T-helper 17 cell (primary cell): ENCODE measurements around the gene PARD3. TPM values are rescaled to one million over a fixed set of nuclear protein-coding genes. Genes with fewer than 3 reads are reported as not detected.

Experiments used
- ATAC-seq: fragments of 150-1000 bp; cut with Tn5 transposase; 2 replicates; pipeline ENCODE4 v1.10.0; 2021; ENCODE audit warnings: mild to moderate bottlenecking, moderate library complexity
- DNase-seq, 3 donors: peaks; one replicate each; pipeline versions ENCODE4 v3.0.0 to v3.0.0-alpha.2; 2020 to 2021
- H3K9me3 ChIP-seq: one replicate; pipeline ENCODE4 v1.7.0; 2013; ENCODE audit warnings: low read length, mild to moderate bottlenecking; ENCODE audit not compliant: control insufficient read depth, poor library complexity, severe bottlenecking
- H3K27ac Mint-ChIP-seq: one replicate; pipeline ENCODE4 v1.8.0; 2022; ENCODE audit warnings: mild to moderate bottlenecking, moderate library complexity, mixed read lengths
- H3K27me3 Mint-ChIP-seq: one replicate; pipeline ENCODE4 v1.8.0; 2022; ENCODE audit warnings: mixed read lengths
- H3K36me3 Mint-ChIP-seq: one replicate; pipeline ENCODE4 v1.8.0; 2022; ENCODE audit warnings: low read depth, mixed read lengths
- H3K4me1 Mint-ChIP-seq: one replicate; pipeline ENCODE4 v1.8.0; 2022; ENCODE audit warnings: mild to moderate bottlenecking, mixed read lengths
- H3K4me3 Mint-ChIP-seq: one replicate; pipeline ENCODE4 v1.8.0; 2022; ENCODE audit warnings: mild to moderate bottlenecking, moderate library complexity, mixed read lengths
- total RNA-seq, 4 donors: library from RNA in 2 of 4; stranded (reverse) in 2 of 4; gene quantifications; one replicate each; pipeline ENCODE4 v1.2.3 and lab custom pipeline; 2022 to 2026

The PARD3 gene
- total RNA-seq, 2 donors from 2014 or later, result 0.32 to 8.2 TPM

DNA sequence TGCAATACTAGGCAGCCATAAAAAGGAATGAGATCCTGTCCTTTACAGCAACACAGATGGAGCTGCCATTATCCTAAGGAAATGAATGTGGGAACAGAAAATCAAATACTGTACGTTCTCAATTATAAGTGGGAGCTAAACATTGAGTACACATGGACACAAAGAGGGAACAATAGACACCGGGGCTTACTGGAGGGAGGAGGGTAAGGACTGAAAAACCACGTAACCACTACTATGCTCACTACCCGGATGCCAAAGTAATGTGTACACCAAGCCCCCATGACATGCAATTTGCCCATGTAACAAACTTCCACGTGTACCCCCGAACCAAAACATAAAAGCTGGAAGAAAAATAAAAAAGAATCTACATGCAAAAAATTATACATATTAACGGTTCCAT is 587.0 kb downstream of the PARD3 start:
- DNase-seq (no peak), ATAC-seq (no peak)
- Mint-ChIP-seq H3K27me3 (peaks cover 30% of the 10 kb centered on the region), H3K4me3 (no peak overlapping the region), H3K4me1 (no peaks in the 10 kb centered on the region), H3K27ac (no peak overlapping the region), H3K36me3 (no peaks in the 10 kb centered on the region)
- H3K9me3 ChIP-seq, result no peaks in the 10 kb centered on the region

DNA sequence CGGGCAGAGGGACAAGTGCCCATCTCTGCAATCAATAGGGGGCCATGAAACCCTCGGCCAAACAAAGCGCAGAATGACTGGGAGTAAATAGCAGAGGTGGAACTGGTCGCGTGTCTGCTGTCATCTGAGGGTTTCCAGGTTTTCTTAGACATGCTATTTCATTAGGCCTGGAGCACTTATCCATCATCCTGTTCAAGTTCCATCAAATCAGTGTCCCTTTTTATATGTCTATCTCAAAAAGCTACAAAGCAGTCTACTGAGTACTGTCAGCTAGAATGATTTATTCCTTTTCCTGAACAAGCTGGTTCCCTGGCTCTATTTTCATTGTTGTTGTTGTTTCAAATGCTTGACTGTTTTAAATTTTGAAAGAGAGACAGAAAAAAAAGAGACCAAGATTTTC is 590.5 kb downstream of the PARD3 start:
- peaks cover 50% of the 10 kb centered on the region for H3K27me3 Mint-ChIP-seq
- no peak overlapping the region for H3K4me3 Mint-ChIP-seq
- no peaks in the 10 kb centered on the region for H3K9me3 ChIP-seq
- no peak for ATAC-seq
- H3K27ac Mint-ChIP-seq, result no peak overlapping the region
- H3K4me1 Mint-ChIP-seq, result peaks cover 4% of the 10 kb centered on the region
- no peaks in the 10 kb centered on the region for H3K36me3 Mint-ChIP-seq
- DNase-seq, result no peak

DNA sequence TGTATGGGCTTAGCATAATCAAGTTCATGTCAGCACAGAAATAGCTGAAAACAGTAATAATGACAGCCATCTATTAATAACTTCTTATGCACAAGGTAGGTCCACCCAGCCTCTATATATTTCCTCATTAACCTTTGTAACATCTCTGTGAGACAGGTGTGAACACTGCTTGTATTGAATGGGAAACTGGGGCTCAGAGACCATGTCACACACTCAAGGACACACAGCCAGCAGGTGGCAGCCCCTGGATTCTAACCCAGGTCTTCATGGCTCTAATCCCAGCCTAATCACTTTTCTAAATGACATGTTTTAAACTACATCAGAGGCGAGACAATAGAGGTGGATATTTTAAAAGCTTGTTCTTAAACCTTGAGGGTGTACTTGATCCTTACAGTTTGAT is 591.4 kb downstream of the PARD3 start:
- H3K27ac Mint-ChIP-seq, result no peak overlapping the region
- no peaks in the 10 kb centered on the region for H3K9me3 ChIP-seq
- peaks cover 45% of the 10 kb centered on the region for H3K27me3 Mint-ChIP-seq
- ATAC-seq (no peak), DNase-seq (no peak)
- no peaks in the 10 kb centered on the region for H3K36me3 Mint-ChIP-seq
- H3K4me3 Mint-ChIP-seq, result no peak overlapping the region
- H3K4me1 Mint-ChIP-seq, result peaks cover 4% of the 10 kb centered on the region

DNA sequence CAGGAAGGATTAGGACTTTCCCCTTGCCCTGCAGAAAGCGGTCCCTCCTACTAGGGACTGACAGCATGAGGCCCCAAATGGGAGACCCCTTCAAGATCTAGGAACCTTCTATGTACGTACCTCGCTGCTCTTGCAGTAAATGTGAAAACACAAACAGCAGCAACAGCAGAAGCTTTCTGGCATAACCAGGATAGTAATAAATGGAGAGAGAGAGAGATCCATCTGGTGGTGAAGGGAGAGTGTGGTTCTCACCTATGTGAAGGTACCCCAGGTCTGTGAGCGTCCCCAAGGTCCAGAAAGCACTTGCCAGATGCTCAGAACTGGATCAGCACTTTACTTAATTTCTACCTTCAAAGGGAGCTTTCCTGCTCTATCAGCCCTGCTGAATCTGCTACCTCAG is 592.7 kb downstream of the PARD3 start:
- Mint-ChIP-seq H3K4me1 (peaks cover 5% of the 10 kb centered on the region), H3K4me3 (no peak overlapping the region), H3K27ac (peak overlapping the region; percentile 14), H3K27me3 (peaks cover 48% of the 10 kb centered on the region), H3K36me3 (no peaks in the 10 kb centered on the region)
- no peak for DNase-seq
- no peak for ATAC-seq
- H3K9me3 ChIP-seq, result no peaks in the 10 kb centered on the region

DNA sequence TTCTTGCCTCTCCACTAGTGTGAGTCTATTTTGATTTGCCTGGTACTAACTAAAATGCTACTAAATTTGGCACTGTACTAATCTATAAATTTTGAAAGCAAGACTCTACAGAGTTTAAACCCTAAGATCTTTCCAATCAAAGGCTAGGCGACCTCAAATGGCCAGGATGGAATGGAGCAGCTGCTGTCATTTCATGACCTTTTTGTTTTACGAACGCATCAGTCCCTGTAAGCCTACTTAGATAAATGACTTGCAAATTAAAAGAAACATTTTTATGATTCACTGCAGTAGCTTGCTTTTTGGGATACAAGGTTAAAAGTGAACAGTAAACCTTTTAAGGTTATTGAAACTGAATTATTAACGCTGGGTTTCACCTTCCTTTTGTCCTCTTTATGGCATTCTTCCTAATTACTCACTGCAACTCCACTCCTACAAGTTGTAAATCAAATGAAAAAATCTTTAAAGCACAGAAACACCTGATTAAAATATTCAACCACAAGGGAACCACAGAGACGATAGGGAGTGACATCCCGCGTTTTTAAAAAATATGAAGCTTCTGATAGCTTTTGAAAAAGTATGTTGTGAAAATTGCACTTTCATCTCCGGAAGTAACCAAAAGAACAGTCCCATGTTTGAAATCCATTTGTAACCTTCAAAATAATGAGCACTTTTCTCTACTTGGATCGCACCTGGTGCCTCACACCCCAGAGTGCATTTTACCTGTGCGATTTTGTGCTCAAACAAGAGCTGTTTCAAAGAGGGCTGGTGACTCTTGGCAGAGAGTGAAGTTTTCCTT is 595.1 kb downstream of the PARD3 start:
- DNase-seq, result no peak
- no peak overlapping the region for H3K27ac Mint-ChIP-seq

DNA sequence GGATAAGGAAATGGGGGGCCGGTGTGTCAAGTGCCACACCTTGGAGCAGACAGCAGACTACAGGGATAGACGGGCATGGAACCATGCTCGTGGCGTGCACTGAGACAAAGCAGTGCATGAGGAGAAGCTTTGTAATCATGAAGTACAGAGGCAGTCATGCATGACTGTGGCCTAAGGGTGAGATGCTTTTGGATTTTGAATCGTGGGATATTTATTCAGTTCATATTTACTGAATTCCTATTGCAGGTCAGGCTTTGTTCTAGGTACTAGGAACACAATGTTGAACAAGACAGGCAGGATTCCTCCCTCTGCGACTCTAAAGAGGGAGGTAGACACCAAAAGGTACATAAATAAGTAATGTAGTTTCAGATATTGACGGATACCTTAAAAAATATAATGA is 597.6 kb downstream of the PARD3 start:
- H3K27me3 Mint-ChIP-seq, result peaks cover 28% of the 10 kb centered on the region
- H3K4me3 Mint-ChIP-seq, result no peak overlapping the region
- H3K9me3 ChIP-seq, result no peaks in the 10 kb centered on the region
- no peaks in the 10 kb centered on the region for H3K36me3 Mint-ChIP-seq
- H3K4me1 Mint-ChIP-seq, result peaks cover 5% of the 10 kb centered on the region
- DNase-seq (no peak), ATAC-seq (no peak)
- no peak overlapping the region for H3K27ac Mint-ChIP-seq

More for the DNA sequence above, 595.1 kb downstream of the PARD3 start:
- ATAC-seq, result no peak
- Mint-ChIP-seq H3K36me3 (no peaks in the 10 kb centered on the region), H3K4me3 (no peak overlapping the region), H3K27me3 (peaks cover 44% of the 10 kb centered on the region), H3K4me1 (peaks cover 5% of the 10 kb centered on the region)
- H3K9me3 ChIP-seq, result no peaks in the 10 kb centered on the region

DNA sequence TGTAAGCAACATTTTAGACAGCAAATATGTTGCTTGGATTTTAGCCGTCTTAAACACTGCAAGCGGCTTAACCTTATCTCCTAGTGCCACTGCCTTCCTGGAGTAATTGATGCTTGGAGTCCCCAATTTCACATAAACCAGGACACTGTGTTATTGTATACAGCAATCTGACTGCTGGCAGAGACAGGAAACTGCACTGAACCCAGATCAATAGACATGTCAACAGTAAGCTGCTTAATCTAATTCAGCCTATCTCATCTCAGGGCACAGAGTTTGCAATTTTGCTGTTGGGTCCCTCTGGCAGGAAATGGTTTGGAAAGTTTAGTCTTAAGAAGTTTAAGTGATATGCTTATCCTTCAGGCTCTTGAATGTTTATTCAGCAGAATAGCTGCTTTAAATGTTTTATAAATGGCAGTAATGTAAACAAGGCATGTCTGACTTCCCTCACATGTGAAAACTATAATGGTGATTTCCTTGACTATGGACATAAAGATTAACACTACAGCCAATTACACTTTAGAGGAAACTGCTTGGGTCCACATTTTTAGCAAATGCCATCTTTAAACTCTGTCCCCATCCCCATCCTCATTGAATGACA is 598.6 kb downstream of the PARD3 start:
- no peaks in the 10 kb centered on the region for H3K9me3 ChIP-seq
- Mint-ChIP-seq H3K4me1 (peaks cover 5% of the 10 kb centered on the region), H3K27ac (no peak overlapping the region), H3K27me3 (peaks cover 23% of the 10 kb centered on the region), H3K36me3 (no peaks in the 10 kb centered on the region), H3K4me3 (no peak overlapping the region)
- ATAC-seq (no peak), DNase-seq (no peak)

DNA sequence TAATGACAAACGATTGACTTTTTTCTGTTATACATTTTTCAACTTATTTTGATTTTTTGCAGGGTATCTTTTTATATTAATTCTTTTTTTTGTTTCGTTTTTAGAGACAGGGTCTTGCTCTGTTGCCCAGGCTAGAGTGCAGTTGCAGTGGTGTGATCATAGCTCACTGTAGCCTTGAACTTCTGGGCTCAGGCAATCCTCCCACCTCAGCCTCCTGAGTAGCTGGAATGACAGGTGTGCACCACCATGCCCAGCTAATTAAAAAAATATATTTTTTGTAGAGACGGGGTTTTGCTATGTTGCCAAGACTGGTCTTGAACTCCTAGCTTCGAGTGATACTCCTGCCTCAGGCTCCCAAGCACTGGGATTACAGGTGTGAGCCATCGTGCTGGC is 601.3 kb downstream of the PARD3 start:
- ATAC-seq, result no peak
- H3K9me3 ChIP-seq, result no peaks in the 10 kb centered on the region
- H3K4me3 Mint-ChIP-seq, result no peak overlapping the region
- no peaks in the 10 kb centered on the region for H3K36me3 Mint-ChIP-seq
- no peak overlapping the region for H3K27ac Mint-ChIP-seq
- DNase-seq, result no peak
- H3K27me3 Mint-ChIP-seq, result peaks cover 12% of the 10 kb centered on the region
- peaks cover 2% of the 10 kb centered on the region for H3K4me1 Mint-ChIP-seq

DNA sequence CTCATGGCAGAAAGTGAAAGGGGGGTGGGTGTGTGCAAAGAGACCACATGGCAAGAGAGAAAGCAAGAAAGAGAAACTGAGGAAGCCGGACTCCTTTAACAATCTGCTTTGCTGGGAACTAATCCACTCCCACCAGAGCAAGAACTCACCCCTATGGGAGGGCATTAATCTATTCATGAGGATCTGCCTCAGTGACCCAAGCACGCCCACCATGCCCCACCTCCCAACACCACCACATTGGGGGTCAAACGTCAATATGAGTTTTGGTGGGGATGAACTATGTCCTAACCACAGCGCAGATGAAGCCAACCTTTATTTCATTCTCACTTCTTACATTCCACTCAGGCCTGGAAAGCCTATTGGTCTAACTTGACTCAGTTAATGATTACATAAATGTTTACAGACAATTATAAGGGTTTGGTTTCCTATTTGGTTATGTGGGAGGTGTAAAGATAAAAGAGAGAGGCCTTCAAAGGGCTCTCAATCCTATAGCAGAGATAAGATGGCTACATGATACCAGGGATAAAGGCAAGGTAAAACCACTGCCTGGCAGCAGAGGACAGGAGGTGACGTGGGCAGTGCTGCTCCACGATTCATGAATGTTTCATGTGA is 601.8 kb downstream of the PARD3 start:
- H3K9me3 ChIP-seq, result no peaks in the 10 kb centered on the region
- DNase-seq (no peak), ATAC-seq (no peak)
- H3K4me1 Mint-ChIP-seq, result no peaks in the 10 kb centered on the region
- peaks cover 10% of the 10 kb centered on the region for H3K27me3 Mint-ChIP-seq
- H3K36me3 Mint-ChIP-seq, result no peaks in the 10 kb centered on the region
- H3K27ac Mint-ChIP-seq, result no peak overlapping the region
- no peak overlapping the region for H3K4me3 Mint-ChIP-seq

DNA sequence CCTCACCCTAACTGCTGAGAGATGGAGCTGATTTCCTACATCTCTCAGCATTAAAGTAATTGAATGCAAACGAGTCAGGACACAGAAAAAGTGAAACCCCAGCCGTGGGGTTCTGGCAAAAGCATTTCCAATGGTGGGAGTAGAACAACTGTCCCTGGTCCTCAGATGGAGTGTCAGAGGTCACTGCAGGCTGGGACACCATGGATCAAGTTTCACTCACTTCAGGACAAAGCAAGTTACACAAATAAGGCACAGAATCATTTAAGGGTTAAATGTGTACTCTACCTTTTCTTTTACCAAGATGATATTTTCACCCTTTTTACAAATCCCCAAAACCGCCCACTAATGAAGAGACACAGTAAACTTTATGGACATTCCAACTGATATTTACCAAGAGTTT is 607.8 kb downstream of the PARD3 start:
- Mint-ChIP-seq H3K4me1 (no peaks in the 10 kb centered on the region), H3K27ac (no peak overlapping the region), H3K36me3 (no peaks in the 10 kb centered on the region), H3K4me3 (no peak overlapping the region), H3K27me3 (peaks cover 38% of the 10 kb centered on the region)
- ATAC-seq (no peak), DNase-seq (no peak)
- H3K9me3 ChIP-seq, result no peaks in the 10 kb centered on the region

DNA sequence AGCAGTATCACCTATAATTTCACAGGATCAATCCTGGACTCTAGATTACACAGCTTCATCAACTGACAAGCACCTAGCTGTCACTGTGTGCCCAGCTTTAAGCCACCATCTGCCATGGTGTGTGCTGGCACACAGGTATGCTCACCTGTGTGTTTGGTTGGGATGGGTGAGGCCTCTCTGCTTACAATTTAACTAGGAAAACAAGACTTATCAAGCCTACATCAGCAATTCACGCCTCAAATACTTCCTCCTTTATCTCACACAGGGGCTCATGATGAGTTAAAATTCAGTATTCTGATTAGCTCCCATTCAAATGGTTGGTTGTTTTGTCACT is 608.2 kb downstream of the PARD3 start:
- DNase-seq, result no peak
- no peak overlapping the region for H3K4me3 Mint-ChIP-seq
- peaks cover 41% of the 10 kb centered on the region for H3K27me3 Mint-ChIP-seq
- H3K9me3 ChIP-seq, result no peaks in the 10 kb centered on the region
- no peaks in the 10 kb centered on the region for H3K4me1 Mint-ChIP-seq
- ATAC-seq, result no peak
- H3K36me3 Mint-ChIP-seq, result no peaks in the 10 kb centered on the region
- no peak overlapping the region for H3K27ac Mint-ChIP-seq

DNA sequence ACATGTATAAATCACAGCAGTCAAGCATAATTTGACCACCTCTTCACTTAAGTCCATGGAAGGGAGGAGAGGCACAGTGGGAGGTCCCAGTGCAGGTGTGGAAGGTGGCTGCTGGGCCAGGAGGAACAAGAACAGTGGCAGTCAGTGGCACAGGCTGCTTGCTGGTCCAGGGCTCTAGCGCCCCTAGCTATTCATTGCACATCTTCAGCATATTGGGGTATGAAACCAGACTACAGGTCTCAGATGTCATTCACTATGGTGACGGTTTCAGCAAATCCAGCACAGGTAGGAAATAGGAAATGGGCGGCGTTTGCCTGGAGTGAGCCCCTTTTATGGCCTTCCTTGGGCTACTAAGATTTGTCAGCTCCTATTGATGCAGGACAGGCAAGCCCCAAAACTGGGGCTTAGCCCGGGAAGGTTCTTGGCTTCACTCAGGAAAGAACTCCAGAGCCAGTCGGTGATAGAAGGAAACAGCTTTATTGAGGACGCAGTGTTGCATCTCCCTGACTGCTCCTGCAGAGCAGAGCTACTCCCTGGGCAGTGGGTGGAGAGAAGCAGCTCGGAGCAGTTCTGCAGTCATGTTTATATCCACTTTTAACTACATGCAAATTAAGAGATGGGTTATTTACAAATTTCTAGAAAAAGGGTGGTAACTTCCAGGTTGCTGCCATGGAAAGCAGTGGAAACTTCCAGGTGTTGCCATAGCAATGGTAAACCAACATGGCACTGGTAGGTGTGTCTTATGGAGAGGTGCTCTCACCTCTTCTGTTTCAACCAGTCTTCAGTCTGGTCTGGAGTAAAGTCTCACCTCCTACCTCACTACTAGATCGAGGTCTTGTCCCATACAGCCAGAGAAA is 608.8 kb downstream of the PARD3 start:
- H3K36me3 Mint-ChIP-seq, result no peaks in the 10 kb centered on the region
- H3K27ac Mint-ChIP-seq, result no peak overlapping the region
- no peak overlapping the region for H3K4me3 Mint-ChIP-seq

DNA sequence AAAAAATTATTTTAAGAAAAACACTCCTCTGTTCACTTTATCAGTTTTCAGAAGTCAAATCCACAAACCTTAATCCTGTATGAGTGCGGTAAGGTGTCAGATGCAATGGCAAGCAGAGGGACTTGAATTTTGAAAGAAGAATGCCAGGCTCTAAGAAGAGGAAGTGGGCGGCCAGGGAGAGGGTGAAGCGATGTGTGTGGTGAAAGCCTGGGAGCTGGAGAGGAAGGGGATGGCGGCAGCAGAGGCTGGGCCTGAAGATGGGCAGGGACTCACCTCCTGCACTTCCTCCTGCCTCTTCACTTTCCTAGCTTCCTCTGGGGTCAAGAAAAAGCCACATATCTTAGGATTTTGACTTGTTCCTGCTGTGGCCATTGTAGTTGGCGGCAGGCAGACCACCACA is 609.6 kb downstream of the PARD3 start:
- H3K27me3 Mint-ChIP-seq, result peaks cover 37% of the 10 kb centered on the region
- H3K36me3 Mint-ChIP-seq, result no peaks in the 10 kb centered on the region
- no peaks in the 10 kb centered on the region for H3K4me1 Mint-ChIP-seq
- no peak for DNase-seq
- no peaks in the 10 kb centered on the region for H3K9me3 ChIP-seq
- H3K4me3 Mint-ChIP-seq, result no peak overlapping the region
- no peak overlapping the region for H3K27ac Mint-ChIP-seq
- no peak for ATAC-seq

More for the DNA sequence above, 608.8 kb downstream of the PARD3 start:
- no peaks in the 10 kb centered on the region for H3K9me3 ChIP-seq
- Mint-ChIP-seq H3K4me1 (no peaks in the 10 kb centered on the region), H3K27me3 (peaks cover 41% of the 10 kb centered on the region)
- ATAC-seq (no peak), DNase-seq (no peak)
